Endothelial cell of umbilical vein (primary cell): Measurements from ENCODE around the gene RIPOR3. TPM values are rescaled to one million over a fixed set of nuclear protein-coding genes. Genes with fewer than 3 reads are reported as not detected.

Source experiments
- BruUV-seq: library from RNA; stranded (reverse); fragments of 400-500 nt; replicated peaks from 2 replicates; lab custom pipeline; 2021; lab: Mats Ljungman, UMichigan
- CTCF ChIA-PET: fragments of 300-600, 350-600 bp; sonication (Branson Sonifier 250); formaldehyde crosslinking; loops from one replicate; lab custom pipeline; 2021; ENCODE audit warnings: antibody characterized with exemption, inconsistent platforms; lab: Charles Lee
- POLR2A ChIA-PET: fragments of 300-600, 350-600 bp; sonication (Branson Sonifier 250); formaldehyde crosslinking; loops from one replicate; lab custom pipeline; 2021; ENCODE audit warnings: antibody characterized with exemption, inconsistent platforms; lab: Charles Lee
- DNase-seq: peaks from one replicate; pipeline ENCODE4 v3.0.0-alpha.2; 2011; ENCODE audit warnings: low read depth, low spot score
- FAIRE-seq: peaks from 2 replicates; lab custom pipeline; 2011; peaks lifted over from hg19 to GRCh38; lab: Jason Lieb, UNC
- H2AFZ ChIP-seq: 2 replicates; pipeline ENCODE4 v1.6.0; 2012; ENCODE audit warnings: low read depth, low read length, control low read depth, inconsistent platforms
- H3K27ac ChIP-seq: 2 replicates; pipeline ENCODE4 v1.5.1; 2011; ENCODE audit warnings: low read depth, mild to moderate bottlenecking, control low read depth, low read length, moderate library complexity; ENCODE audit not compliant: insufficient read depth
- H3K27me3 ChIP-seq, 2 experiments: 2 replicates each; pipeline versions ENCODE4 v1.6.0 to v1.6.1; 2011; ENCODE audit warnings: low read length in 2 of 2, mixed read lengths in 1 of 2; ENCODE audit not compliant: control insufficient read depth in 2 of 2, insufficient read depth in 2 of 2
- H3K36me3 ChIP-seq, 2 experiments: 2 replicates in 1 of 2; 3 replicates in 1 of 2; pipeline ENCODE4 v1.5.1; 2011; ENCODE audit warnings: low read length in 2 of 2, mild to moderate bottlenecking in 1 of 2, moderate library complexity in 1 of 2; ENCODE audit not compliant: control insufficient read depth in 2 of 2, insufficient read depth in 2 of 2; ENCODE audit errors: extremely low read depth in 1 of 2
- H3K4me1 ChIP-seq: 3 replicates; pipeline ENCODE4 v1.5.1; 2011; ENCODE audit warnings: mild to moderate bottlenecking, low read length; ENCODE audit not compliant: control insufficient read depth, insufficient read depth; ENCODE audit errors: extremely low read depth
- H3K4me2 ChIP-seq: 2 replicates; pipeline ENCODE4 v1.6.1; 2011; ENCODE audit warnings: low read length, control low read depth, mixed read lengths; ENCODE audit not compliant: insufficient read depth
- H3K4me3 ChIP-seq, 3 experiments: fragments of 200-600 bp in 1 of 3; sonication (generic), shearing (Covaris generic) in 1 of 3; replicated peaks in 1 of 3; 2 replicates each; pipeline ENCODE4 v1.5.1; 2011 to 2016; ENCODE audit warnings: control low read depth in 3 of 3, low read length in 3 of 3, mild to moderate bottlenecking in 2 of 3, inconsistent platforms in 1 of 3, low read depth in 1 of 3, moderate library complexity in 1 of 3; ENCODE audit not compliant: insufficient read depth in 1 of 3
- H3K79me2 ChIP-seq: 2 replicates; pipeline ENCODE4 v1.6.0; 2012; ENCODE audit warnings: low read length, inconsistent platforms; ENCODE audit not compliant: control insufficient read depth, insufficient read depth
- H3K9ac ChIP-seq: replicated peaks from 2 replicates; pipeline ENCODE3; 2011; ENCODE audit warnings: low read length, control low read depth; ENCODE audit not compliant: insufficient read depth; ENCODE audit errors: extremely low read depth
- H3K9me1 ChIP-seq: replicated peaks from 3 replicates; pipeline ENCODE4 v1.6.0; 2011; ENCODE audit warnings: mild to moderate bottlenecking, low read length; ENCODE audit not compliant: control insufficient read depth, insufficient read depth; ENCODE audit errors: extremely low read depth
- H3K9me3 ChIP-seq: replicated peaks from 2 replicates; pipeline ENCODE4 v1.5.1; 2012; ENCODE audit warnings: low read length, inconsistent platforms; ENCODE audit not compliant: control insufficient read depth, insufficient read depth
- H4K20me1 ChIP-seq: replicated peaks from 2 replicates; pipeline ENCODE3; 2011; ENCODE audit warnings: mild to moderate bottlenecking, low read length; ENCODE audit not compliant: control insufficient read depth, insufficient read depth; ENCODE audit errors: extremely low read depth
- EZH2 ChIP-seq: IDR thresholded peaks from 2 replicates; pipeline ENCODE4 v1.6.1; 2012; ENCODE audit warnings: borderline replicate concordance, low read depth, mild to moderate bottlenecking, moderate library complexity, low read length, inconsistent platforms; ENCODE audit not compliant: severe bottlenecking
- FOS ChIP-seq: IDR thresholded peaks from 2 replicates; pipeline ENCODE4 v1.6.1; 2011; ENCODE audit warnings: mild to moderate bottlenecking, low read length, moderate library complexity, borderline replicate concordance; ENCODE audit not compliant: insufficient read depth
- GATA2 ChIP-seq: IDR thresholded peaks from 2 replicates; pipeline ENCODE4 v1.7.0; 2011; ENCODE audit warnings: low read depth, mild to moderate bottlenecking, moderate library complexity, mixed read lengths, low read length; ENCODE audit not compliant: insufficient read length, insufficient read depth
- JUN ChIP-seq: IDR thresholded peaks from 2 replicates; pipeline ENCODE4 v1.6.1; 2011; ENCODE audit warnings: borderline replicate concordance, low read depth; ENCODE audit not compliant: insufficient read length, insufficient read depth
- MYC ChIP-seq: IDR thresholded peaks from one replicate; pipeline ENCODE4 v1.6.1; 2011; ENCODE audit warnings: mild to moderate bottlenecking, low read depth, low read length
- POLR2A ChIP-seq: IDR thresholded peaks from 2 replicates; pipeline ENCODE4 v1.6.1; 2012; ENCODE audit warnings: low read depth, mild to moderate bottlenecking, control low read depth, low read length
- POLR2AphosphoS5 ChIP-seq: IDR thresholded peaks from 2 replicates; pipeline ENCODE4 v1.6.1; 2012; ENCODE audit warnings: low read depth, mild to moderate bottlenecking, control low read depth, low read length, moderate library complexity; ENCODE audit not compliant: insufficient read depth
- dilution Hi-C: fragments of 300-500 bp; cut with MboI; formaldehyde crosslinking; loops from one replicate; pipeline ENCODE4 v1.15.0; 2019; ENCODE audit warnings: low sequenced_read_pairs; ENCODE audit not compliant: extremely low pct_ligation_motif_present
- intact Hi-C: fragments of 100-400 bp; cut with micrococcal nuclease; formaldehyde crosslinking; loops from one replicate; pipeline ENCODE4 v1.10.0; 2022
- polyA plus RNA-seq, 4 experiments: library from polyadenylated mRNA; depleted of rRNA in 3 of 4; stranded (reverse) in 3 of 4; unstranded in 1 of 4; fragments of >200 nt; gene quantifications; 2 replicates each; pipeline versions ENCODE4 v1.2.1 to v1.2.3, GENCODE V29; 2011 to 2012; ENCODE audit warnings: missing spikeins in 1 of 4
- total RNA-seq: library from RNA; stranded (reverse); gene quantifications from 2 replicates; pipeline ENCODE4 v1.2.3, GENCODE V29; 2021
- TF ChIP-seq, protein P1 (sequence below), 2 donors: IDR thresholded peaks; 1 replicate in 1 of 2; 2 replicates in 1 of 2; pipeline ENCODE4 v1.5.1; 2011; ENCODE audit warnings: low read length in 2 of 2, mild to moderate bottlenecking in 2 of 2, moderate library complexity in 2 of 2, control low read depth in 1 of 2, inconsistent platforms in 1 of 2, low read depth in 1 of 2; ENCODE audit not compliant: insufficient read depth in 1 of 2; ENCODE audit errors: extremely low read depth in 1 of 2
- TF ChIP-seq, protein P2 (sequence below): IDR thresholded peaks from 2 replicates; pipeline ENCODE4 v1.6.1; 2011; ENCODE audit not compliant: insufficient read depth, insufficient read length

The RIPOR3 gene
- total and polyA plus RNA-seq, 2 donors (not counting 3 experiments of a cell fraction or from before 2014, with no cell fraction given) = not detected

DNA sequence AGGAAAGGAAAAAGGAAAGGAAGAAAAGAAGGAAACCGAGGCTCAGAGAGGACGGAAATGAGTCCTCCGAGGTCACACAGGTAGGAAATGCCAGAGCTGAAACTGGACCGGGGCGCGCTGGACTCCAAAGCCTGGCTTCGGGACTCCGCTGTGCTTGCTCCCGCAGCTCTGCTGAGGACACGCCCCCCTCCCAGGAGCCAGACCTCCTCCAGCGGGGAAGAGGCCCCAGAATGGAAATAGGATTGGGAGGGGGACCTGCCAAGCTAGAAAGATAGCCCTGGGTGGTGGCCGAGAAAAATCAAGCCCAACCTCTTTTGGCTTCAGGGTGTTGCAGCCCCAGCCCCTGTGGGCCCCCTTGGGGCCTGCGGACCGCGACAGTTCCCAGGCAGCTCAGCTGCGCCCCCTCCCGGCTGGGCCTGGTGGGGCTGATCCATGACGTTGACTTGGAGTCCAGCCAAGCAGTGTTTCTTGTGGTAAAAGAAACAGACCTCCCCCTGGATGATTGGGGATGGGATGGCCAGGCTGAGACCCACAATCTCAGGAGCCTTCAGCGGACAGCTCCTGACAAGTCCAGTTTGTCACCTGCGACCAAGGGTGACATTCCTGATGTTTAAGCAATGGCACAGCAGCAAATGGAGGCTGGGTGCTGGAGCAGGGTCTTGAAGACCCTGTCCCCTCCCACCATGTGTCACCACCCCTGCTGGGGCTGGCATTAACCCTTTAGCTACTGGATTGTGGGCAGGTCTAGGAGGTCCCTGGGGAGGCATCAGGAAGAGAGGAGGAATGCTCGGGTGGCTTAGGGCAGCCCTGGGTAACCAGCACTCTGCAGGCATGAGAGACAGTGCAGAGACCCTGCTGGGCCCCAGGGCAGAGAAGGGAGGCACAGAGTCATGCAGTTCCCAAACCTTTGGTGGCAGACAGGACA lies 55.4 kb downstream of the RIPOR3 start:
- TF ChIP-seq, protein P1, sequence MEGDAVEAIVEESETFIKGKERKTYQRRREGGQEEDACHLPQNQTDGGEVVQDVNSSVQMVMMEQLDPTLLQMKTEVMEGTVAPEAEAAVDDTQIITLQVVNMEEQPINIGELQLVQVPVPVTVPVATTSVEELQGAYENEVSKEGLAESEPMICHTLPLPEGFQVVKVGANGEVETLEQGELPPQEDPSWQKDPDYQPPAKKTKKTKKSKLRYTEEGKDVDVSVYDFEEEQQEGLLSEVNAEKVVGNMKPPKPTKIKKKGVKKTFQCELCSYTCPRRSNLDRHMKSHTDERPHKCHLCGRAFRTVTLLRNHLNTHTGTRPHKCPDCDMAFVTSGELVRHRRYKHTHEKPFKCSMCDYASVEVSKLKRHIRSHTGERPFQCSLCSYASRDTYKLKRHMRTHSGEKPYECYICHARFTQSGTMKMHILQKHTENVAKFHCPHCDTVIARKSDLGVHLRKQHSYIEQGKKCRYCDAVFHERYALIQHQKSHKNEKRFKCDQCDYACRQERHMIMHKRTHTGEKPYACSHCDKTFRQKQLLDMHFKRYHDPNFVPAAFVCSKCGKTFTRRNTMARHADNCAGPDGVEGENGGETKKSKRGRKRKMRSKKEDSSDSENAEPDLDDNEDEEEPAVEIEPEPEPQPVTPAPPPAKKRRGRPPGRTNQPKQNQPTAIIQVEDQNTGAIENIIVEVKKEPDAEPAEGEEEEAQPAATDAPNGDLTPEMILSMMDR (IDR thresholded peaks at IDR 0.05; ENCODE audit: extremely low read depth in 1 of 2, insufficient read depth in 1 of 2, low read depth in 1 of 2, low read length in 2 of 2) = peak; percentile 98 to 99
- TF ChIP-seq JUN = no peak
- Histone ChIP-seq H3K4me1 (no peaks in the 10 kb centered on the region), H3K36me3 (no peaks in the 10 kb centered on the region), H3K27ac (no peak overlapping the region), H3K79me2 (no peaks in the 10 kb centered on the region), H2AFZ (no peak overlapping the region), H3K4me2 (no peak overlapping the region), H3K9me1 (no peaks in the 10 kb centered on the region), H4K20me1 (no peaks in the 10 kb centered on the region), H3K9me3 (no peaks in the 10 kb centered on the region), H3K27me3 (no peaks in the 10 kb centered on the region), H3K9ac (no peak overlapping the region), H3K4me3 (no peak overlapping the region)
- FAIRE-seq (peak; percentile 80), DNase-seq (peak; percentile 54)
- ChIA-PET POLR2A (no interaction called here), CTCF (interaction anchor here (0.7 to 4.3 kb wide), 17 partner anchors 9 to 216 kb away, joined by 3 to 19 read pairs (median 3); partner anchors contain the start of gene BCAS4)
- BruUV-seq = no TSS peak
- intact Hi-C loops (no loop called here), dilution Hi-C loops (no loop called here)

DNA sequence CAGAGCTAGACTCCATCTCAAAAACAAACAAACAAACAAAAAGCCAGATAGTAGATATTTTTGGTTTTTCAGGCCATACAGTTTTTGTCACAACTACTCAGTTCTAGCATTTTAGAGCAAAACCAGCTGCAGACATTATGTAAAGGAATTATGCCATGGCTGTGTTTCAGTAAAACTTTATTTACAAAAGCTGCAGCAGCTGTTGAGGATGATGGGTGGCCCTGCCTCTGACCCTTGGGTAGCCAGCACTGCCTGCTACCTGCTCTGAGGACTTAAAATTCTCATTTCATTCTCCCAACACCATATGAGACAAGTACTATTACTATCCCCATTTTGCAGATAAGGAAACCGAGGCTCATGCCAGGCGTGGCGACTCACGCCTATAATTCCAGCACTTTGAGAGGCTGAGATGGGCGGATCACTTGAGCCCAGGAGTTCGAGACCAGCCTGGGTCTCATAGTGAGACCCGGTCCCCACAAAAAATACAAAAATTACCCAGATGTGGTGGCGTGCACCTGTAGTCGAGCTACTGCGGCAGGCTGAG lies 56.3 kb downstream of the RIPOR3 start:
- no peak for FAIRE-seq
- H4K20me1 ChIP-seq = no peaks in the 10 kb centered on the region
- no peak overlapping the region for H2AFZ ChIP-seq
- H3K79me2 ChIP-seq = no peaks in the 10 kb centered on the region
- no peak overlapping the region for H3K4me3 ChIP-seq
- no peaks in the 10 kb centered on the region for H3K27me3 ChIP-seq
- H3K27ac ChIP-seq = no peak overlapping the region
- ChIA-PET POLR2A (no interaction called here), CTCF (interaction anchor here (0.7 to 4.3 kb wide), 18 partner anchors 9 to 217 kb away, joined by 3 to 19 read pairs (median 4); partner anchors contain the start of gene BCAS4)
- H3K9me3 ChIP-seq = no peaks in the 10 kb centered on the region
- DNase-seq = no peak
- no peaks in the 10 kb centered on the region for H3K36me3 ChIP-seq
- no peak overlapping the region for H3K9ac ChIP-seq
- no TSS peak for BruUV-seq
- intact Hi-C loops (no loop called here), dilution Hi-C loops (no loop called here)
- H3K4me2 ChIP-seq = no peak overlapping the region
- no peaks in the 10 kb centered on the region for H3K4me1 ChIP-seq
- H3K9me1 ChIP-seq = no peaks in the 10 kb centered on the region
- TF ChIP-seq POLR2AphosphoS5 (no peak), FOS (no peak), POLR2A (no peak), MYC (no peak), EZH2 (no peak), JUN (no peak), GATA2 (no peak)
- TF ChIP-seq, protein P1 (IDR thresholded peaks at IDR 0.05; ENCODE audit: extremely low read depth in 1 of 2, insufficient read depth in 1 of 2, low read depth in 1 of 2, low read length in 2 of 2) = no peak
- TF ChIP-seq, protein P2, sequence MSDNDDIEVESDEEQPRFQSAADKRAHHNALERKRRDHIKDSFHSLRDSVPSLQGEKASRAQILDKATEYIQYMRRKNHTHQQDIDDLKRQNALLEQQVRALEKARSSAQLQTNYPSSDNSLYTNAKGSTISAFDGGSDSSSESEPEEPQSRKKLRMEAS = no peak
